ENCODE data around the gene NUP85.

DNA sequence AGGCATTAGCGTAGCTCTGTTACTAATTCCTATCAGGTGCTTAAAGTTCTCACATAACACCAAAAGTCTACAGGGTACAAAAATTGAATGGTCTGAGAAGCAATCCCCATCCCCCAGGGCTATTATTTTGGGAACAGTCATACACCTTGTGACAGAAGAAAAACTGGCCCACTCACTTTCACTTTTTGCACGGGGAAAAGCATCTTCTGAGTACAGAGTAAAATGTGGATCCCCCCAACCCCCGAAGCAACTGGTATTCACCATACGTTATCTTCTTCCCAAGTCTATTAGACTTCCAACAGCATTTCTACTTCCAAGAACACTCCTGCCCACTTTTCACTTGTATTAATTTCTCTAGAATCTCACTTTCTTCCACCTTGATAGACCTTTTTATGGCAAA is 44.1 kb downstream of the NUP85 start:
- TF ChIP-seq, protein P1, sequence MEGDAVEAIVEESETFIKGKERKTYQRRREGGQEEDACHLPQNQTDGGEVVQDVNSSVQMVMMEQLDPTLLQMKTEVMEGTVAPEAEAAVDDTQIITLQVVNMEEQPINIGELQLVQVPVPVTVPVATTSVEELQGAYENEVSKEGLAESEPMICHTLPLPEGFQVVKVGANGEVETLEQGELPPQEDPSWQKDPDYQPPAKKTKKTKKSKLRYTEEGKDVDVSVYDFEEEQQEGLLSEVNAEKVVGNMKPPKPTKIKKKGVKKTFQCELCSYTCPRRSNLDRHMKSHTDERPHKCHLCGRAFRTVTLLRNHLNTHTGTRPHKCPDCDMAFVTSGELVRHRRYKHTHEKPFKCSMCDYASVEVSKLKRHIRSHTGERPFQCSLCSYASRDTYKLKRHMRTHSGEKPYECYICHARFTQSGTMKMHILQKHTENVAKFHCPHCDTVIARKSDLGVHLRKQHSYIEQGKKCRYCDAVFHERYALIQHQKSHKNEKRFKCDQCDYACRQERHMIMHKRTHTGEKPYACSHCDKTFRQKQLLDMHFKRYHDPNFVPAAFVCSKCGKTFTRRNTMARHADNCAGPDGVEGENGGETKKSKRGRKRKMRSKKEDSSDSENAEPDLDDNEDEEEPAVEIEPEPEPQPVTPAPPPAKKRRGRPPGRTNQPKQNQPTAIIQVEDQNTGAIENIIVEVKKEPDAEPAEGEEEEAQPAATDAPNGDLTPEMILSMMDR (IDR thresholded peaks at IDR 0.05) = no peak
- no peak for TF ChIP-seq POLR2A (IDR thresholded peaks at IDR 0.05)
